C4-2B (cell line): ENCODE results near the gene PRR15L.

Source experiments
- CTCF ChIP-seq: fragments of 450-650 bp; conservative IDR thresholded peaks from 2 replicates; pipeline ENCODE4 v1.5.1; 2017; ENCODE audit warnings: mild to moderate bottlenecking
- ZFX ChIP-seq: fragments of 450-650 bp; IDR thresholded peaks from 2 replicates; pipeline ENCODE4 v1.6.1; 2017

GRCh38 chr17:48003417-48004151 is 45.9 kb upstream of the PRR15L start:
- TF ChIP-seq CTCF (no peak), ZFX (no peak)
